Neuronal stem cell (in vitro differentiated cells): ENCODE results near the gene BUD13.

Experiments
- DNase-seq: peaks from one replicate; pipeline ENCODE4 v3.0.0-alpha.2; 2013; ENCODE audit warnings: low spot score
- H2AFZ ChIP-seq: one replicate; pipeline ENCODE4 v1.6.1; 2013; ENCODE audit warnings: mild to moderate bottlenecking, low read length, inconsistent platforms
- H2AK5ac ChIP-seq: 2 replicates; pipeline ENCODE4 v1.6.1; 2013; ENCODE audit warnings: low read depth, mild to moderate bottlenecking, inconsistent platforms, low read length, moderate library complexity, mixed read lengths
- H2BK120ac ChIP-seq: 2 replicates; pipeline ENCODE4 v1.6.1; 2013; ENCODE audit warnings: low read depth, mild to moderate bottlenecking, inconsistent platforms, low read length, moderate library complexity, mixed read lengths
- H2BK12ac ChIP-seq: one replicate; pipeline ENCODE4 v1.6.1; 2013; ENCODE audit warnings: low read length, inconsistent platforms
- H2BK15ac ChIP-seq: 2 replicates; pipeline ENCODE4 v1.6.1; 2013; ENCODE audit warnings: mild to moderate bottlenecking, low read length, inconsistent platforms, mixed read lengths
- H2BK5ac ChIP-seq: one replicate; pipeline ENCODE4 v1.6.1; 2013; ENCODE audit warnings: inconsistent platforms, mild to moderate bottlenecking, low read length, moderate library complexity
- H3K14ac ChIP-seq: one replicate; pipeline ENCODE4 v1.6.1; 2013; ENCODE audit warnings: low read length, inconsistent platforms
- H3K18ac ChIP-seq: 2 replicates; pipeline ENCODE4 v1.6.1; 2013; ENCODE audit warnings: low read length, inconsistent platforms
- H3K23ac ChIP-seq: 2 replicates; pipeline ENCODE4 v1.6.1; 2013; ENCODE audit warnings: low read depth, mild to moderate bottlenecking, mixed read lengths, low read length, inconsistent platforms; ENCODE audit not compliant: poor library complexity
- H3K27ac ChIP-seq: replicated peaks from 3 replicates; pipeline ENCODE4 v1.5.1; 2013; ENCODE audit warnings: low read length, inconsistent platforms
- H3K27me3 ChIP-seq, 3 experiments: 2 replicates each; pipeline ENCODE4 v1.6.1; 2013; ENCODE audit warnings: low read length in 3 of 3, mild to moderate bottlenecking in 2 of 3, inconsistent platforms in 1 of 3, low read depth in 1 of 3, mixed read lengths in 1 of 3, moderate library complexity in 1 of 3; ENCODE audit not compliant: control insufficient read depth in 3 of 3, insufficient read depth in 3 of 3
- H3K36me3 ChIP-seq, 2 donors: replicated peaks in 1 of 2; 2 replicates each; pipeline ENCODE4 v1.6.1; 2013; ENCODE audit warnings: low read length in 2 of 2; ENCODE audit not compliant: control insufficient read depth in 2 of 2, insufficient read depth in 2 of 2
- H3K4ac ChIP-seq: 2 replicates; pipeline ENCODE4 v1.6.1; 2013; ENCODE audit warnings: inconsistent platforms, mild to moderate bottlenecking, low read length, moderate library complexity
- H3K4me1 ChIP-seq, 2 donors: 1 replicate in 1 of 2; 2 replicates in 1 of 2; pipeline ENCODE4 v1.6.1; 2013; ENCODE audit warnings: low read length in 2 of 2, low read depth in 1 of 2; ENCODE audit not compliant: control insufficient read depth in 2 of 2, insufficient read depth in 1 of 2
- H3K4me2 ChIP-seq: one replicate; pipeline ENCODE4 v1.6.1; 2013; ENCODE audit warnings: mild to moderate bottlenecking, low read length, inconsistent platforms; ENCODE audit not compliant: insufficient read depth, poor library complexity, severe bottlenecking
- H3K4me3 ChIP-seq, 2 donors: 2 replicates each; pipeline ENCODE4 v1.5.1; 2013; ENCODE audit warnings: low read length in 2 of 2, mild to moderate bottlenecking in 2 of 2, inconsistent platforms in 1 of 2, moderate library complexity in 1 of 2
- H3K79me1 ChIP-seq: one replicate; pipeline ENCODE4 v1.6.1; 2013; ENCODE audit warnings: low read depth, mild to moderate bottlenecking, inconsistent platforms, low read length, moderate library complexity
- H3K9ac ChIP-seq: one replicate; pipeline ENCODE4 v1.6.1; 2013; ENCODE audit warnings: mild to moderate bottlenecking, low read depth, low read length, inconsistent platforms; ENCODE audit not compliant: poor library complexity
- H3K9me3 ChIP-seq, 2 donors: replicated peaks in 1 of 2; 2 replicates each; pipeline versions ENCODE3 to v1.6.1; 2013; ENCODE audit warnings: low read length in 2 of 2, mild to moderate bottlenecking in 2 of 2, inconsistent platforms in 1 of 2, low read depth in 1 of 2, mixed read lengths in 1 of 2, moderate library complexity in 1 of 2; ENCODE audit not compliant: control insufficient read depth in 2 of 2, insufficient read depth in 1 of 2
- H4K8ac ChIP-seq: one replicate; pipeline ENCODE4 v1.6.1; 2013; ENCODE audit warnings: low read depth, mild to moderate bottlenecking, inconsistent platforms, low read length, moderate library complexity
- H4K91ac ChIP-seq: one replicate; pipeline ENCODE4 v1.6.1; 2013; ENCODE audit warnings: low read length, low read depth, mild to moderate bottlenecking, inconsistent platforms; ENCODE audit not compliant: poor library complexity
- WGBS, 2 donors: extraction: QIAGEN DNeasy Blood & Tissue Kit; methylation state at CpG; one replicate each; pipeline ENCODE4 v1.1.7; 2013; ENCODE audit warnings: missing lambda C conversion rate in 2 of 2, mixed read lengths in 1 of 2; ENCODE audit not compliant: insufficient read length in 2 of 2, insufficient replicate concordance in 1 of 2; ENCODE audit errors: extremely low coverage in 2 of 2; 5-methylcytosine and 5-hydroxymethylcytosine counted together

Gene BUD13

GRCh38 chr11:116775975-116776374 is 3.2 kb upstream of the BUD13 start:
- no peak overlapping the region for H2BK15ac ChIP-seq
- H3K27ac ChIP-seq = no peak overlapping the region
- H2BK12ac ChIP-seq = no peak overlapping the region
- H3K36me3 ChIP-seq = peaks cover 12 to 51% of the 10 kb centered on the region in 2 donors
- WGBS, 2 donors = no CpG with 5 or more reads among the region's 5 CpGs
- H3K27me3 ChIP-seq = no peaks in the 10 kb centered on the region
- H4K91ac ChIP-seq = no peak overlapping the region
- no peak overlapping the region for H2AFZ ChIP-seq
- no peak overlapping the region for H2BK120ac ChIP-seq
- DNase-seq = no peak
- no peak overlapping the region for H4K8ac ChIP-seq
- H3K23ac ChIP-seq = no peak overlapping the region
- H3K4me3 ChIP-seq = no peak overlapping the region
- no peak overlapping the region for H3K4me2 ChIP-seq
- H3K9ac ChIP-seq = no peak overlapping the region
- no peak overlapping the region for H3K14ac ChIP-seq
- H3K4me1 ChIP-seq = peaks cover 5 to 12% of the 10 kb centered on the region in 2 donors
- H2BK5ac ChIP-seq = no peak overlapping the region
- no peaks in the 10 kb centered on the region for H3K9me3 ChIP-seq
- H3K79me1 ChIP-seq = no peaks in the 10 kb centered on the region
- H3K18ac ChIP-seq = no peak overlapping the region
- no peak overlapping the region for H3K4ac ChIP-seq
- H2AK5ac ChIP-seq = no peak overlapping the region

- Histone ChIP-seq H3K4ac (no peak overlapping the region), H3K27me3 (no peaks in the 10 kb centered on the region), H3K4me2 (no peak overlapping the region)
Observed at GRCh38 chr11:116774661-116775060, 1.9 kb upstream of the BUD13 start.

GRCh38 chr11:116773203-116774097 is 663 bp upstream of the BUD13 start:
- WGBS, 2 donors = no CpG with 5 or more reads among the region's 25 CpGs
- no peak overlapping the region for H3K9ac ChIP-seq
- H4K8ac ChIP-seq = no peak overlapping the region
- H3K36me3 ChIP-seq = peaks cover 10 to 43% of the 10 kb centered on the region in 2 donors
- no peaks in the 10 kb centered on the region for H3K9me3 ChIP-seq
- no peak for DNase-seq
- H3K4me1 ChIP-seq = peaks cover 5 to 12% of the 10 kb centered on the region in 2 donors
- H3K4ac ChIP-seq = no peak overlapping the region
- no peak overlapping the region for H2BK120ac ChIP-seq
- H2BK15ac ChIP-seq = no peak overlapping the region
- peak overlapping the region; percentile 87 for H3K23ac ChIP-seq
- peak overlapping the region; percentile 85 for H3K4me2 ChIP-seq
- H2AK5ac ChIP-seq = no peak overlapping the region
- peak overlapping the region; percentile 26 for H2BK5ac ChIP-seq
- no peak overlapping the region for H2BK12ac ChIP-seq
- no peaks in the 10 kb centered on the region for H3K79me1 ChIP-seq
- peak overlapping the region; percentile 98 for H2AFZ ChIP-seq
- peak overlapping the region; percentile 66 to 82 for H3K4me3 ChIP-seq
- H4K91ac ChIP-seq = no peak overlapping the region
- no peaks in the 10 kb centered on the region for H3K27me3 ChIP-seq
- H3K27ac ChIP-seq = peak overlapping the region; percentile 45
- H3K18ac ChIP-seq = no peak overlapping the region
- H3K14ac ChIP-seq = no peak overlapping the region

More at GRCh38 chr11:116774661-116775060, 1.9 kb upstream of the BUD13 start:
- H2BK15ac ChIP-seq = no peak overlapping the region
- H2BK5ac ChIP-seq = no peak overlapping the region
- no peaks in the 10 kb centered on the region for H3K9me3 ChIP-seq
- peaks cover 5 to 12% of the 10 kb centered on the region in 2 donors for H3K4me1 ChIP-seq
- peak overlapping the region; percentile 59 for H3K23ac ChIP-seq
- H3K4me3 ChIP-seq = no peak overlapping the region
- H3K36me3 ChIP-seq = peaks cover 12 to 43% of the 10 kb centered on the region in 2 donors
- no peak overlapping the region for H2BK12ac ChIP-seq
- H3K9ac ChIP-seq = no peak overlapping the region
- no peak overlapping the region for H2AK5ac ChIP-seq
- H3K18ac ChIP-seq = no peak overlapping the region
- no CpG with 5 or more reads among the region's 5 CpGs for WGBS, 2 donors
- DNase-seq = no peak
- no peak overlapping the region for H3K14ac ChIP-seq
- H3K79me1 ChIP-seq = no peaks in the 10 kb centered on the region
- no peak overlapping the region for H3K27ac ChIP-seq
- no peak overlapping the region for H2BK120ac ChIP-seq
- H4K91ac ChIP-seq = no peak overlapping the region
- no peak overlapping the region for H2AFZ ChIP-seq
- no peak overlapping the region for H4K8ac ChIP-seq

GRCh38 chr11:116771935-116772334 is 852 bp downstream of the BUD13 start:
- H4K8ac ChIP-seq = no peak overlapping the region

More at GRCh38 chr11:116771935-116772334, 852 bp downstream of the BUD13 start:
- H3K4me3 ChIP-seq = peak overlapping the region in 1 of 2 donors; percentile 66
- no peak overlapping the region for H2BK15ac ChIP-seq
- H3K27ac ChIP-seq = no peak overlapping the region
- no peak overlapping the region for H3K4ac ChIP-seq
- no peaks in the 10 kb centered on the region for H3K27me3 ChIP-seq
- no peaks in the 10 kb centered on the region for H3K9me3 ChIP-seq
- peak overlapping the region; percentile 98 for H2AFZ ChIP-seq
- no peak overlapping the region for H2BK5ac ChIP-seq
- WGBS, 2 donors = no CpG with 5 or more reads among the region's 2 CpGs
- no peak overlapping the region for H3K18ac ChIP-seq
- H3K4me1 ChIP-seq = peaks cover 5 to 12% of the 10 kb centered on the region in 2 donors
- no peaks in the 10 kb centered on the region for H3K79me1 ChIP-seq
- H2AK5ac ChIP-seq = no peak overlapping the region
- no peak overlapping the region for H2BK120ac ChIP-seq
- no peak for DNase-seq
- peaks cover 9 to 44% of the 10 kb centered on the region in 2 donors for H3K36me3 ChIP-seq
- H4K91ac ChIP-seq = no peak overlapping the region
- no peak overlapping the region for H3K9ac ChIP-seq
- no peak overlapping the region for H2BK12ac ChIP-seq
- no peak overlapping the region for H3K14ac ChIP-seq
- no peak overlapping the region for H3K23ac ChIP-seq
- H3K4me2 ChIP-seq = peak overlapping the region; percentile 34
